VCaP (cell line): ENCODE results near the gene BEX4.
"Not testable (repeated sequence)": the region's sequence is repeated elsewhere in the genome, so short reads cannot be mapped to it uniquely, and the experiment has no call there.

Source experiments
- H3K27ac ChIP-seq: fragments of 450-650 bp; 2 replicates; pipeline ENCODE4 v1.5.1; 2017
- TF ChIP-seq, protein P1 (sequence below): fragments of 450-650 bp; conservative IDR thresholded peaks from 2 replicates; pipeline ENCODE4 v1.5.1; 2017; ENCODE audit warnings: mild to moderate bottlenecking, moderate library complexity

The BEX4 gene

DNA sequence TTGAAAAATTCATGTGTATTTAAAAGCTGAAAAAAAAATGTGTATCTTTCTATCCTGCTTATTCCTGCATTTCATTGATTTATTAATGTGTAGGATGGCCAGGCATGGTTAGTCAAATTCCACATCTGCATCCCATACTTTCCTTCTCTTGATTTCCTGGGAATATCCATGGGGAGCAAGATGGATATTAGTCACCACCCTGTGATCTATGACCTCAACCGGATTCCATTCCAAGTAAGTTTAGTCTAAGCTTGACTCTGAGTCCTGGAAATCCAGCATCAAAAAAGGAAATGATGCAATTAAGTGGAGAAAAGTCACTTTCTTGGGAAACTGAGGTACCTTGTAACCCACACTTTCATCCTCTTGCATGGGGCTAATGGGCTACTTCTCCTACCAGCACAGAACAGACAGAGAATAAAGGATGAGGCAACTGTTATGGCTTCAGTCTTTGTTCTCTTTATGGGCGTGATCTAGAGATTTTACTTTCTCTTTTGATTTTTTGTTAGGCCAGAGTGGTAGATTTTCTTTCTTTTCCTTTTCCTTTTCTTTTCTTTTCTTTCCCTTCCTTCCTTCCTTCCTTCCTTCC lies 17.1 kb upstream of the BEX4 start:
- TF ChIP-seq, protein P1, sequence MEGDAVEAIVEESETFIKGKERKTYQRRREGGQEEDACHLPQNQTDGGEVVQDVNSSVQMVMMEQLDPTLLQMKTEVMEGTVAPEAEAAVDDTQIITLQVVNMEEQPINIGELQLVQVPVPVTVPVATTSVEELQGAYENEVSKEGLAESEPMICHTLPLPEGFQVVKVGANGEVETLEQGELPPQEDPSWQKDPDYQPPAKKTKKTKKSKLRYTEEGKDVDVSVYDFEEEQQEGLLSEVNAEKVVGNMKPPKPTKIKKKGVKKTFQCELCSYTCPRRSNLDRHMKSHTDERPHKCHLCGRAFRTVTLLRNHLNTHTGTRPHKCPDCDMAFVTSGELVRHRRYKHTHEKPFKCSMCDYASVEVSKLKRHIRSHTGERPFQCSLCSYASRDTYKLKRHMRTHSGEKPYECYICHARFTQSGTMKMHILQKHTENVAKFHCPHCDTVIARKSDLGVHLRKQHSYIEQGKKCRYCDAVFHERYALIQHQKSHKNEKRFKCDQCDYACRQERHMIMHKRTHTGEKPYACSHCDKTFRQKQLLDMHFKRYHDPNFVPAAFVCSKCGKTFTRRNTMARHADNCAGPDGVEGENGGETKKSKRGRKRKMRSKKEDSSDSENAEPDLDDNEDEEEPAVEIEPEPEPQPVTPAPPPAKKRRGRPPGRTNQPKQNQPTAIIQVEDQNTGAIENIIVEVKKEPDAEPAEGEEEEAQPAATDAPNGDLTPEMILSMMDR = no peak
- H3K27ac ChIP-seq = no peak overlapping the region

DNA sequence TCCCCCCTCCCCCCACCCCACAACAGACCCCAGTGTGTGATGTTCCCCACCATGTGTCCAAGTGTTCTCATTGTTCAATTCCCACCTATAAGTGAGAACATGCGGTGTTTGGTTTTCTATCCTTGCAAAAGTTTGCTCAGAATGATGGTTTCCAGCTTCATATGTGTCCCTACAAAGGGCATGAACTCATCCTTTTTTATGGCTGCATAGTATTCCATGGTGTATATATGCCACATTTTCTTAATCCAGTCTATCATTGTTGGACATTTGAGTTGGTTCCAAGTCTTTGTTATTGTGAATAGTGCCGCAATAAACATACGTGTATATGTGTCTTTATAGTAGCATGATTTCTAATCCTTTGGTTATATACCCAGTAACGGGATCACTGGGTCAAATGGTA lies 16.2 kb upstream of the BEX4 start:
- not testable (repeated sequence) for H3K27ac ChIP-seq

DNA sequence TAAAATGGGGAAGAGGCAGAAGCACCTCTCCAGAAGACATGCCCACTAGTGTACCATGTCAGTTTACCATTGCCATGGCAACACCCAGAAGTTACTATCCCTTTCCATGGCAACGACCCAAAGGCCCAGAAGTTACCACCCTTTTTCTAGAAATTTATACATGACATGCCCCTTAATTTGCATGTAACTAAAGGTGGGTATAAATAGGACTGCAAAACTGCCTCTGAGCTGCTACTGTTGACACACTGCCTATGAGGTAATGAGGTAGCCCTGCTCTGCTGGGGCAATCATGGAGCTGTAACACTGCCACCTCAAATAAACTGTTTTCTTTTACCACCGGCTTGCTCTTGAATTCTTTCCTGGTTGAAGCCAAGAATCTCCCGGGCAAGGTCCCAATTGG lies 13.9 kb upstream of the BEX4 start:
- H3K27ac ChIP-seq = no peak overlapping the region
- TF ChIP-seq, protein P1 = no peak

DNA sequence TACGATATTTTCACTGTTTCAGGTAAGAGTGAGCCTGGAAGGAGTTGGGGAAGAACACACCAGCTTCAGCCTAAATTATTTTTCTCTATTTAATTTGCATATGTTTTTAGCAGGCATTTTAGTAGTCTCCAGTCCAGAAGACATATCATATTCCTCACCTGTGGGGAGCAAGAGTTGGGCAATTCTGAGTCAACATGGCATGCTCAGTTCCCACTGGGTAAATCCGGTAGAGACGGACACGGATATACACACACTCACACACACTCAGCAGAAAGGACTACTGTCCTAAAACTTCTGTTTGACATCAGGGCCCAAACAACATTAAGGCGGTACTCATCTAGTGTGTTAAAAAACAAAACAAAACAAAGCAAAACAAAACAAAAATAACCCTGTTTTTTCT lies 4.9 kb upstream of the BEX4 start:
- TF ChIP-seq, protein P1 = no peak
- H3K27ac ChIP-seq = no peak overlapping the region

DNA sequence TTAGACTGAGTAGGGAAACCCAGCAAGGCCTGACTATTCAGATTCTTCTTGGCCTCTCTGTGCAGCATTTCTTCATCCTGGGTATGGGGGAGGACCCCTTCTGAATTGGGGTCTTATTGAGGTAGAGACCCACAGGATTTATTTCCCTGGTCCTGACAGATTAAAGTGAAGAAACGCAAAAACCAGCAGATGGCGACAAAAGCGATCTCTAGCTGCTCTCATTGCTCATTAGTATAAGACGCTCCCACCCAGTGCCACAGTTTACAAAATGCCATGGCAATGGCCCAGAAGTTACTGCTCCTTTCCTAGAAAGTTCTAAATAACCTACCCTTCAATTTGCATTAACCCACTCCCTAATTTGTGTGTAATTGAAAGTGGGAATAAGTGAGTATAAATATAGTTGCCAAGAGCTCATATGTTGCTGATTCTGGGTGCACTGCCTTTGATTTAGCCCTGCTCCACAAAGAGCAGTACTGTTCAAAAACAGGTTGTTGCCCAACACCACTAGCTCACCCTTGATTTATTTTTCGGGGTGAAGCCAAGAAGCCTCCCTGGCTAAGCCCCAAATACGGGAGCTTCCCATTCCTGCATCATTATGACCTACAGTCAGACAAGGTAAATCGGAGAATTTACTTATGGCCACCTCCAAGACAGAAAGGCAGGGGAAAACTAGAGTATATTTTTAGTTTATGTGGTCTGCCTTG lies 3.7 kb upstream of the BEX4 start:
- no peak overlapping the region for H3K27ac ChIP-seq
- TF ChIP-seq, protein P1 = peak; percentile 67

DNA sequence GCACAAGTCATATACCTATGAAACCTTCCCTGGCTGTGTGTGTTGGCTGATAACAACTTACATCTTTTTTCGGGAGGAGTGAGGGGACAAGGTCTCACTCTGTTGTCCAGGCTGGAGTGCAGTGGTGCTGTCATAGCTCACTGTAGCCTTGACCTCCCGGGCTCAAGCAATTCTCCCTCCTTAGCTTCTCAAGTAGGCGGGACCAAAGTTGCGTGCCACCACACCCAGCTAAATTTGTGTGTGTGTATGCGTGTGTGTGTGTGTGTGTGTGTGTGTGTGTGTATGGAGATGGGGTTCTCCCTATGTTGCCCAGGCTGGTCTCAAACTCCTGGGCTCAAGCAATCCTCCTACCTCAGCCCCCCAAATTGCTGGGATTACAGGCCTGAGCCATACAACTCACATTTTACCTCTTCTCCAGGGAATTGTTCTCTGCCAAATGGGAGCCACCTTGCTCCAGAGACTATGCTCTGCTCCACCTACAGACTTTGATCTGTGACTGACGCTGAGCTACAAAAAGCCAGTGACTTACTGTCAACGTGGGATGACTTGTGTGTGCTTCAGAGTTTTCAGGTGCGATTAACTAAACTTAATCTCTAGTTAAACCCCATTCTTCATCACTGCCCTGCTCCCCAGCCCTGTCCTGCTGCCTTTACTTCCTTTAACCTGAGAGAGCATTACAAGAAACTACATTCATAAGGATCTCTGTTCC lies 2.0 kb upstream of the BEX4 start:
- TF ChIP-seq, protein P1 = no peak

DNA sequence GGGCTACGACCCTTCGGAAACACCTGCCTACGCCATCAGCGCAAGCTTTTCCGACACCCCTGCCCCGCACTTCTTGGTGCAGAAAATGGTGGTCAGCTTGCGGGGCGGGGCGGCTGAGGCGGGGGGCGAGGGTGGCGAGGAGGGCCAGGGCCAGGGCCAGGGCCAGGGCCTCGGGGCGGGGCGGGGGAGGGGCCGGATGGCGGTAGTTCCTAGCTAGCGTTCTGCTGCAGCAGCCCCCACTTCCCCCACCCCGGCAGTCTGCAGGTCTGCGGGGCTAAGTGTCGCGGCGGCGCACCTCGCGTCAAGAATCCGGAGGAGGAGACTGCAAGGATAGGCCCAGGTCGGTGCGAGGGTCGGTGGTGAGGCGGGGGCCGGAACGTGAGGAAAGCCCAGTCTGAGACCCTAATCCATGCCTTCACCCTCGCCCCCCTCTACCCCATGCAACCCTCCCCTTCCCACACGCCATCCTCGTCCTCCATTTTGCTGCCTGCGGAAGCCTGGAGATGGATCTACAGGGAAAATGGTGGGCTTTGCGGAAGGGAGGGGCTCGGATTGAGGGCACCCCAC lies 600 bp downstream of the BEX4 start:
- TF ChIP-seq, protein P1 = no peak
- H3K27ac ChIP-seq = peak overlapping the region; percentile 30; the same call in 1 of the 2 replicates

More for the DNA sequence above, 2.0 kb upstream of the BEX4 start:
- H3K27ac ChIP-seq = no peak overlapping the region
